GM13976 (cell line): ENCODE measurements around the gene ZNFX1.

Experiments used
- DNase-seq: peaks from one replicate; pipeline ENCODE4 v3.0.0; 2012; ENCODE audit warnings: low spot score
- in situ Hi-C: fragments of 300-500 bp; cut with MboI; formaldehyde crosslinking; loops from one replicate; pipeline ENCODE4 v1.12.0; 2022; ENCODE audit warnings: low sequenced_read_pairs, mixed read lengths, inconsistent platforms; ENCODE audit not compliant: unreplicated experiment
- TF ChIP-seq, protein P1 (sequence below): IDR thresholded peaks from 2 replicates; pipeline ENCODE4 v1.5.1; 2012; ENCODE audit warnings: borderline replicate concordance, mild to moderate bottlenecking; ENCODE audit not compliant: insufficient read depth; ENCODE audit errors: extremely low read depth, missing control alignments, control extremely low read depth

Gene ZNFX1

DNA sequence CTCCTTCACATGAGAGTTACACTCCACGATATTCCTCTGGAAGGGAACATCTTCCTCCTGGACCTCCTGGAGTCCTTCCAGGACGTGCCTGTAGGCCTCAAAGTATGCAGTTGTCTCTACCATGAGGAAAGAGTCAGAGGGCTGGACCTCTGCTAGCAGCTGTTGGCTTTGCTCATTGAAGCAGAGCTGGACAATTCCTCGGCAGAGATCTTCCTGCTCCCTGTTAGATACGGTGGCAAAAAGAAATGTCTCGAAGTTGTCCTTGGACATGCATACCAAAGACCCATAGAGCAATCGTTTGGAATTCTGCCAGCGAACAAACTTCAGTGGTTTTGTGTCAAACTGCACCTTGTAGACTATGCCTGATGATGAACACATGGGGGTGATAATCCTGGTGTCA, 7.7 kb downstream of the ZNFX1 start:
- DNase-seq: no peak

DNA sequence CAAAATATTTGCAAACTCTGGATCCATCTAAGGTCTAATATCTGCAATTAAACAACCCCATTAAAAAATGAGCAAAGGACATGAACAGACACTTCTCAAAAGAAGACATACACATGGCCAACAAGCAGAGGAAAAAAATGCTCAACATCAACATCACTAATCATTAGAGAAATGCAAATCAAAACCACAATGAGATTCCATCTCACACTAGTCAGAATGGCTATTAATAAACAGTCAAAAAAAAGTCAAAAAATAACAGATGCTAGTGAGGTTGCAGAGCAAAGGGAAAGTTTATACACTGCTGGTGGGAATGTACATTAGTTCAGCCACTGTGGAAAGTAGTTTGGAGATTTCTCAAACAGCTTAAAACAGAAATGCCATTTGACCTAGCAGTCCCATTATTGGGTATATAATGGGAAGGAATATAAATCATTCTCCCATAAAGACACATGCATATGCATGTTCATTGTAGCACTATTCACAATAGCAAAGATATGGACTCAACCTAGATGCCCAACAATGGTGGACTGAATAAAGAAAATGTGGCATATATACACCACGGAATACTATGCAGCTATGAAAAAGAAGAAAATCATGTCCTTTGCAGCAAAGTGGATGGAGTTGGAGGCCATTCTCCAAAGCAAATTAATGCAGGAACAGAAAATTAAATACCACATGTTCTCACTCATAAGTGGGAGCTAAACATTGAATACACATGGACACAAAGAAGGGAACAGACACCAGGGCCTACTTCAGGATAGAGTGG, 9.1 kb downstream of the ZNFX1 start:
- TF ChIP-seq, protein P1, sequence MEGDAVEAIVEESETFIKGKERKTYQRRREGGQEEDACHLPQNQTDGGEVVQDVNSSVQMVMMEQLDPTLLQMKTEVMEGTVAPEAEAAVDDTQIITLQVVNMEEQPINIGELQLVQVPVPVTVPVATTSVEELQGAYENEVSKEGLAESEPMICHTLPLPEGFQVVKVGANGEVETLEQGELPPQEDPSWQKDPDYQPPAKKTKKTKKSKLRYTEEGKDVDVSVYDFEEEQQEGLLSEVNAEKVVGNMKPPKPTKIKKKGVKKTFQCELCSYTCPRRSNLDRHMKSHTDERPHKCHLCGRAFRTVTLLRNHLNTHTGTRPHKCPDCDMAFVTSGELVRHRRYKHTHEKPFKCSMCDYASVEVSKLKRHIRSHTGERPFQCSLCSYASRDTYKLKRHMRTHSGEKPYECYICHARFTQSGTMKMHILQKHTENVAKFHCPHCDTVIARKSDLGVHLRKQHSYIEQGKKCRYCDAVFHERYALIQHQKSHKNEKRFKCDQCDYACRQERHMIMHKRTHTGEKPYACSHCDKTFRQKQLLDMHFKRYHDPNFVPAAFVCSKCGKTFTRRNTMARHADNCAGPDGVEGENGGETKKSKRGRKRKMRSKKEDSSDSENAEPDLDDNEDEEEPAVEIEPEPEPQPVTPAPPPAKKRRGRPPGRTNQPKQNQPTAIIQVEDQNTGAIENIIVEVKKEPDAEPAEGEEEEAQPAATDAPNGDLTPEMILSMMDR: no peak
- in situ Hi-C loops: no loop called here
- DNase-seq: no peak

More for the DNA sequence above, 7.7 kb downstream of the ZNFX1 start:
- TF ChIP-seq, protein P1: no peak
- in situ Hi-C loops: no loop called here

DNA sequence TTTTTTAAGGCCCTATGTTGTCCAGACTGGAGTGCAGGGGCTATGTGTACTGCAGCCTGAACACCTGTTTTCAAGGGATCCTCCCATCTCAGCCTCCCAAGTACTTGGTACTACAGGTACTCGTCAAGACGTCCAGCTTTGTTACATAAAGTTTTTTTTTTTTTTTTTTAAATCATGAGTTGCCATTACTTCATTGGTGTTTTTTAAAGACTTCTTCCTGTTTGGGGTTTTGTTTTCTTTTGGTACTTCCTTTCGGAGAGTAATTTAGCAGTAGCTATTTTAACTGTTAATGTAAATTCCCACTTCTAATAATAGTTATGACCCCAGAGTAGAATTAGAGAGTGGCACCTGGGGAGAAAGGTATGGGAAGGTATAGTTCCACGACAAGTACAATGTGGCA, 10.5 kb downstream of the ZNFX1 start:
- TF ChIP-seq, protein P1: no peak
- in situ Hi-C loops: no loop called here

DNA sequence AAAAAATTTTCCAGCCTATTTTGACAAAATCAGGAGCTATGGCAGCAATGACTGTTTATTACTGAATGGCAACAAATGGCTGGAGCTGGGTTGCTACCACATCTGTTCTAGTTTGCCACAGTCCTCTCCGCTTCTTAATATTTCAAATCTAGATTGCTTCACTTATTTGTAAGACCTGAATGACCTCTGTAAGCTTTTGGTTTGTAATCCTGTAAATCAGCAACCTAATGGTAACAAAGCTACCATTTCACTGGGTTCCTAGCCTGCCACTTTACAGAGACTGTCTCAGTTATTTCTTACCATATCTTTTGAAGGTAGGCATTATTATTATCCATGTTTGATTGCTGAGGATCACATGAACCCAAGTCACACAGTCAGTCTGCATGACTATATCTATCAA, 15.4 kb downstream of the ZNFX1 start:
- in situ Hi-C loops: no loop called here
- DNase-seq: no peak
- TF ChIP-seq, protein P1: no peak

More for the DNA sequence above, 10.5 kb downstream of the ZNFX1 start:
- DNase-seq: no peak

DNA sequence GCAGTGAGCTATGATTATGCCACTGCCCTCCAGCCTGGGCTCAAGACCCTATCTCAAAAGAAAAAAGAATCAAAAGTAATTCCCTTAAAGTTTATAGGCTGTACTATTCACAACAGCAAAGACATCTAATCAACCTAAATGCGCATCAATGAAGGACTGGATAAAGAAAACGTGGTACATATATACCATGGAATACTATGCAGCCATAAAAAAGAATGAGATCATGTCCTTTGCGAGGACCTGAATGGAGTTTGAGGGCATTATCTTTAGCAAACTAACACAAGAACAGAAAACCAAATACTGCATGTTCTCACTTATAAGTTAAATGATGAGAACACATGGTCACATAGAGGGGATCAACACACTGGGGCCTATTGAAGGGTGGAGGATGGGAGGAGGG, 16.7 kb downstream of the ZNFX1 start:
- TF ChIP-seq, protein P1: no peak
- in situ Hi-C loops: no loop called here
- no peak for DNase-seq

DNA sequence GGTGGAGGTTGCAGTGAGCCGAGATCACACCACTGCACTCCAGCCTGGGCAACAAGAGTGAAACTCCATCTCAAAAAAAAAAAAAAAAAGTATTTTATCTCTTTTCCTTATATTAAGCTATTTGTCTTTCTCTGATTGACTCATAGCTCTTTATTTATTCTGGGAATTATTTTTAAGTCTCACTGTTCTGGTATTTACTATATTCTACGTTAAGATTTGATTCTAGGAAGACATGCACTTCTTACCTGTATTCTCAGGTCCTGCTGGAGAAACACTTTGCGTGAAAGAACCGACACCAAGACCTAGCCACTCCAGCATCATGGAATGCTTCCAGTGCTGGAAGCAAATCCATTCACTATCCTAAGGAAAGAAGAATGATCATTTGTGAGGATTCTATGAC, 17.6 kb downstream of the ZNFX1 start:
- TF ChIP-seq, protein P1: no peak
- DNase-seq: no peak
- in situ Hi-C loops: no loop called here

DNA sequence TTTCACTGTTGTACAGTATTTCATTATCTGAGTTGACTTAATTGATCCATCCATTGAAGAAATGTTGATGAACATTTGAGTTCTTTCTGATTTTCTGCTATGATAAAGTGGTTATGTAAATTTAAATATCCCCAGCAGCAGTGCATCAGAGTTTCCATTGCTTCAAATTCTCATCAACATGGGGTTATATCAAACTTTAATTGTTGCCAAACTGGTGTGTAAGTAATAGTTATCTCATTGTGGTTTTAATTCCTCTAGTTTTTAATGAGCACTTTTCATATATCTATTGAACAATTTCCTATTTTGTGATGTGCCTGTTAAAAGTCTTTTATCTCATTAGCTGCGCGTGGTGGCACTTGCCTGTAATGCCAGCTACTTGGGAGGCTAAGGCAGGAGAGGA, 18.1 kb downstream of the ZNFX1 start:
- in situ Hi-C loops: no loop called here
- TF ChIP-seq, protein P1: no peak
- DNase-seq: no peak
